ENCODE data around the gene COL13A1.

- no peak for TF ChIP-seq SUZ12 (IDR thresholded peaks at IDR 0.05; ENCODE audit: extremely low read depth, insufficient read depth, insufficient read length)
- TF ChIP-seq YY1 (IDR thresholded peaks at IDR 0.05; ENCODE audit: insufficient read depth, insufficient read length), result no peak
- no peak for TF ChIP-seq ZNF274 (IDR thresholded peaks at IDR 0.05; ENCODE audit: low read depth, low read length)
Measured at GRCh38 chr10:69959911-69960310, 158.2 kb downstream of the COL13A1 start.

Data from NT2/D1 (cell line).